ENCODE results near the gene ABHD15.

Gene ABHD15

DNA sequence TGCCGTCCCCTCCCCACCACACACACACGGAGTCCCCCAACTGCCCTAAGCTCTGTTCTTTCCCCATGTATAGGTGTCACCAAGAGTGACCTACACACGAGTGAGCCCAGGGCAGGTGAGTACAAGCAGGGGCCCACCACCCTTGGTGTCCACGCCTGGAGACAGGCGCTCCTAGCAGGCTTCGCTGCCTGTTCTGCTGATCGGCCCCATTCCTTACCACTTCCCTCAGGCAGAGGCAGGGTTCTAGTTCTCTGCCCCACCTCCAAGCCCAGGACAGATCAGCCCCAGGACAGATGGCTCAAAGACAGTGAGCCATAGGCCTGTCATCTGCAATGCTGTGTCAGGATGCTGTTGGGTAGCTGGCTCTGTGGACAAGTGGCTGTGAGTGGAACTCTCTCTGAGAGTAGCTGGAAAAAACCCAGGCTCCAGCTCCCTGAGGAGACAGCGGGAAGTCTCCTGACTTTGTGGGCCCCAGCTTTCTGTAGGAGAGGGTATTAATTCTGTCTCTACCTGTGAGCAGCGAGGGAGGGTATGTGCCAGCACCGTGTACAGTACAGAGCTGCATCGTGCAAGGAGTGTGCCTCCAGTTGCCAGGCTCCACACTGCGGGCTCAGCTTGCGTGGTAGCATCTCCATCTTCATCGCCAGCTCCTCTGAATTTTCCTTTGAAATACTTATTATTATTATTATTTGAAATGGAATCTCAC lies 2.6 kb upstream of the ABHD15 start:
- TF ChIP-seq ZBTB7A (IDR thresholded peaks at IDR 0.05; ENCODE audit: low read depth) (no peak), CEBPB (IDR thresholded peaks at IDR 0.05) (no peak), NFIC (IDR thresholded peaks at IDR 0.05) (no peak), EGR1 (IDR thresholded peaks at IDR 0.05) (no peak), TCF12 (IDR thresholded peaks at IDR 0.05; ENCODE audit: low read depth) (no peak), CREB1 (IDR thresholded peaks at IDR 0.05; ENCODE audit: low read depth) (no peak), RAD21 (IDR thresholded peaks at IDR 0.05; ENCODE audit: low read depth) (no peak), TEAD4 (IDR thresholded peaks at IDR 0.05) (no peak), TAF1 (IDR thresholded peaks at IDR 0.05; ENCODE audit: low read depth) (no peak), EP300 (IDR thresholded peaks at IDR 0.05; ENCODE audit: borderline replicate concordance) (no peak), FOXM1 (IDR thresholded peaks at IDR 0.05; ENCODE audit: borderline replicate concordance, low read depth) (no peak)
- TF ChIP-seq, protein P1, sequence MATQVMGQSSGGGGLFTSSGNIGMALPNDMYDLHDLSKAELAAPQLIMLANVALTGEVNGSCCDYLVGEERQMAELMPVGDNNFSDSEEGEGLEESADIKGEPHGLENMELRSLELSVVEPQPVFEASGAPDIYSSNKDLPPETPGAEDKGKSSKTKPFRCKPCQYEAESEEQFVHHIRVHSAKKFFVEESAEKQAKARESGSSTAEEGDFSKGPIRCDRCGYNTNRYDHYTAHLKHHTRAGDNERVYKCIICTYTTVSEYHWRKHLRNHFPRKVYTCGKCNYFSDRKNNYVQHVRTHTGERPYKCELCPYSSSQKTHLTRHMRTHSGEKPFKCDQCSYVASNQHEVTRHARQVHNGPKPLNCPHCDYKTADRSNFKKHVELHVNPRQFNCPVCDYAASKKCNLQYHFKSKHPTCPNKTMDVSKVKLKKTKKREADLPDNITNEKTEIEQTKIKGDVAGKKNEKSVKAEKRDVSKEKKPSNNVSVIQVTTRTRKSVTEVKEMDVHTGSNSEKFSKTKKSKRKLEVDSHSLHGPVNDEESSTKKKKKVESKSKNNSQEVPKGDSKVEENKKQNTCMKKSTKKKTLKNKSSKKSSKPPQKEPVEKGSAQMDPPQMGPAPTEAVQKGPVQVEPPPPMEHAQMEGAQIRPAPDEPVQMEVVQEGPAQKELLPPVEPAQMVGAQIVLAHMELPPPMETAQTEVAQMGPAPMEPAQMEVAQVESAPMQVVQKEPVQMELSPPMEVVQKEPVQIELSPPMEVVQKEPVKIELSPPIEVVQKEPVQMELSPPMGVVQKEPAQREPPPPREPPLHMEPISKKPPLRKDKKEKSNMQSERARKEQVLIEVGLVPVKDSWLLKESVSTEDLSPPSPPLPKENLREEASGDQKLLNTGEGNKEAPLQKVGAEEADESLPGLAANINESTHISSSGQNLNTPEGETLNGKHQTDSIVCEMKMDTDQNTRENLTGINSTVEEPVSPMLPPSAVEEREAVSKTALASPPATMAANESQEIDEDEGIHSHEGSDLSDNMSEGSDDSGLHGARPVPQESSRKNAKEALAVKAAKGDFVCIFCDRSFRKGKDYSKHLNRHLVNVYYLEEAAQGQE (IDR thresholded peaks at IDR 0.05; ENCODE audit: low read depth), result no peak
- TF ChIP-seq, protein P2, sequence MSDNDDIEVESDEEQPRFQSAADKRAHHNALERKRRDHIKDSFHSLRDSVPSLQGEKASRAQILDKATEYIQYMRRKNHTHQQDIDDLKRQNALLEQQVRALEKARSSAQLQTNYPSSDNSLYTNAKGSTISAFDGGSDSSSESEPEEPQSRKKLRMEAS (IDR thresholded peaks at IDR 0.05), result no peak

DNA sequence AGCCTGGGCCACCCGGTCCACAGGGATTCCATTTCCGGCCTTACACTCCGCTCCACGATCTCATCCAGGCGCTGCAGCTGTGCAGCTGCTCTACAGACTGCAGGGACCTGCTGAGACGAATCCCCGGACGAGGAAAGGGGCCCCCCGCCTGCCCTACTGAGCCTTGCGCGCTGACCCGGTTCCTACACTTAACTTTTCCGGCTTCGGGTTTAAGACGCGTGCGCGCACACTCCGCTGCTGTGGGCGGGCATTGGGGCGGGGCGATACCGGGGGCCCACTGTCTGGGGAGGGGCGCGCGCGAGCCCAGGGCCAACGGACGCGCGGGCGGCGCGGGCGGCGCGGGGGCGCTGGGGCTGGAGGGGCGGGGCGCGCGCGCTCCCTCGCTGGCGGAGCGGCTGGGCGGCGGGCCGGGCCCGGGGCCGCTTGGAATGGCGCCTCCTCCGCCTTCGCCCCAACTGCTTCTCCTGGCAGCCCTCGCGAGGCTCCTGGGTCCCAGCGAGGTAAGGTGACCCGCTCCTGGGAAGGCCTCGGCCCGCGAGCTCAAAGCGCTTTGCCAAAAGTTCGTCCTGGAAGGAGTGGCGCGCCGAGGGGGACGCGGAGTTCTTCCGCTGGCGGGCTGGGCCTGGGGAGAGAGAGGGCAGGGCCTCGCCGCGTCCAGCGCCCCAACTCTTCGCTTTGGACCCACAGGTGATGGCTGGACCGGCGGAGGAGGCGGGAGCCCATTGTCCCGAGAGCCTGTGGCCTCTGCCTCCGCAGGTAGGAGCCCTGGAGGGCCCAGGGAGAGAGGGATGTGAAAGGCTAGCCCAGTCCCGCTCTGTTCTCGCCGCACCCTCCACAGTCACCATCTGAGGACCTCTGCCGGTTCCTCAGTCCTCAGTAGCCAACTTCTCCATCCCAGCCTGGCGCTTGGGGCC lies 1.8 kb upstream of the ABHD15 start, which contains the start of gene TP53I13:
TSS of gene TP53I13 (plus strand) at position 371 of the 914 bp plus-strand sequence. CDS start at position 429, 58 bp downstream.
- no peak for TF ChIP-seq CREB1 (IDR thresholded peaks at IDR 0.05; ENCODE audit: low read depth)
- TF ChIP-seq, protein P3, sequence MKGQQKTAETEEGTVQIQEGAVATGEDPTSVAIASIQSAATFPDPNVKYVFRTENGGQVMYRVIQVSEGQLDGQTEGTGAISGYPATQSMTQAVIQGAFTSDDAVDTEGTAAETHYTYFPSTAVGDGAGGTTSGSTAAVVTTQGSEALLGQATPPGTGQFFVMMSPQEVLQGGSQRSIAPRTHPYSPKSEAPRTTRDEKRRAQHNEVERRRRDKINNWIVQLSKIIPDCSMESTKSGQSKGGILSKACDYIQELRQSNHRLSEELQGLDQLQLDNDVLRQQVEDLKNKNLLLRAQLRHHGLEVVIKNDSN (IDR thresholded peaks at IDR 0.05), result no peak
- peak; percentile 65; the same call in 1 of the 2 replicates for TF ChIP-seq TAF1 (IDR thresholded peaks at IDR 0.05; ENCODE audit: low read depth)
- no peak for TF ChIP-seq TEAD4 (IDR thresholded peaks at IDR 0.05)
- TF ChIP-seq YY1 (IDR thresholded peaks at IDR 0.05; ENCODE audit: low read depth), result no peak
- no peak for TF ChIP-seq FOXM1 (IDR thresholded peaks at IDR 0.05; ENCODE audit: borderline replicate concordance, low read depth)
- no peak; the same call in 1 of the 2 replicates for TF ChIP-seq EP300 (IDR thresholded peaks at IDR 0.05; ENCODE audit: borderline replicate concordance)
- peak; percentile 19; the same call in 1 of the 2 replicates for TF ChIP-seq TCF12 (IDR thresholded peaks at IDR 0.05; ENCODE audit: low read depth)
- TF ChIP-seq EGR1 (IDR thresholded peaks at IDR 0.05), result peak; percentile 41

DNA sequence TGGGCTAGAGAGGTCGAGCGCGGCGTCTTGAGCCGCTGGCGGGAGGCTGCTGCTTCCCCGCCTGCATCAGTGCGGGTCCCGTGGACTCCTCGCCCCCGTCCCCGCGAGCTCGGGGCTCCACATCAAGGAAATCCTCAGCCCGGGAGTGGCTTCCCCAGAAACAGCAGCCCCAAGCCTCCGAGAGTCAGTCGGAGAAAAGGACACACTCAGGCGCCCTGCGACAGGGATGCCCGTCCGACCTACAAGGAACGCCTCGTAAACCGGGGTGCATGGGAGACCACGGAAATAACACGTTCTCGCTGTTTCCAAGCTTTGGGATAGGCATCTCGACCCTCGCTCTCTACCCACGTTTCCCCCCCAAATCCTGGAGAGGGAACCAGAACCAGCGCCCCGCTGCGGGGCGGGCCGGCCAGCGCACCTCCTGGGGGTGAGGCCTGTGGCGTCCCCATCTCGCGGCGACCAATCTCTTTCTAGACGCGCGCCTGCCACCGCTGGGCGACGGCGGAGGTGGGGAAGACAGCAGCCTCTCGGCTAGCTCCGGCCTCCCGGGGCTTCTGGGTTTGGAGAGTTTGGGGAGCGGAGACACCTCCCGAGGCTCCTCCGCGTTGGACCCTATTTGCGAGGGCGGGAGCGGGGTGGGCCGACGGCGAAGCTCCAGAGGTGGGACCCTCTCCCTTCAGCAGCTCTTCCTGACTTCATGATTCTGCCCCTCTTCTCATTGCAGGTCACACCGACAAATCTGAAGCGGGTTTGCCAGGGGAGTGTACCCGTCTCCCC lies 905 bp upstream of the ABHD15 start:
- no peak for TF ChIP-seq EP300 (IDR thresholded peaks at IDR 0.05; ENCODE audit: borderline replicate concordance)
- TF ChIP-seq NFIC (IDR thresholded peaks at IDR 0.05), result no peak
- no peak for TF ChIP-seq TCF12 (IDR thresholded peaks at IDR 0.05; ENCODE audit: low read depth)
- TF ChIP-seq, protein P2 (IDR thresholded peaks at IDR 0.05), result peak; percentile 68

DNA sequence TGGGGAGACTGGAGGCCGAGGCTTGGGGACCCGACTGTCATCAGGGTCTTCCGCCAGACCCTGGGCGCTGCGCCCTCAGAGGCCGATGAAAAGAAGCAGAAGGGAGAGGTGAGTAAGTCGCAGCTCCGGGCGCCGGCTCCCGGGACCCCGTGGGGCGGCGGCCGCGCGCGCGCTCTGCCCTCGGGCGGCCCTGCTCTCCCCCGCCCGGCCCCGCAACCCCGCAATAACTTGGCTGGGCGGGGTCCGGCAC lies 392 bp upstream of the ABHD15 start:
- TF ChIP-seq FOXM1 (IDR thresholded peaks at IDR 0.05; ENCODE audit: borderline replicate concordance, low read depth), result no peak
- peak; percentile 19; the same call in 1 of the 2 replicates for TF ChIP-seq ZBTB7A (IDR thresholded peaks at IDR 0.05; ENCODE audit: low read depth)
- TF ChIP-seq, protein P1 (IDR thresholded peaks at IDR 0.05; ENCODE audit: low read depth), result no peak
- no peak for TF ChIP-seq TCF12 (IDR thresholded peaks at IDR 0.05; ENCODE audit: low read depth)
- TF ChIP-seq EGR1 (IDR thresholded peaks at IDR 0.05), result no peak

DNA sequence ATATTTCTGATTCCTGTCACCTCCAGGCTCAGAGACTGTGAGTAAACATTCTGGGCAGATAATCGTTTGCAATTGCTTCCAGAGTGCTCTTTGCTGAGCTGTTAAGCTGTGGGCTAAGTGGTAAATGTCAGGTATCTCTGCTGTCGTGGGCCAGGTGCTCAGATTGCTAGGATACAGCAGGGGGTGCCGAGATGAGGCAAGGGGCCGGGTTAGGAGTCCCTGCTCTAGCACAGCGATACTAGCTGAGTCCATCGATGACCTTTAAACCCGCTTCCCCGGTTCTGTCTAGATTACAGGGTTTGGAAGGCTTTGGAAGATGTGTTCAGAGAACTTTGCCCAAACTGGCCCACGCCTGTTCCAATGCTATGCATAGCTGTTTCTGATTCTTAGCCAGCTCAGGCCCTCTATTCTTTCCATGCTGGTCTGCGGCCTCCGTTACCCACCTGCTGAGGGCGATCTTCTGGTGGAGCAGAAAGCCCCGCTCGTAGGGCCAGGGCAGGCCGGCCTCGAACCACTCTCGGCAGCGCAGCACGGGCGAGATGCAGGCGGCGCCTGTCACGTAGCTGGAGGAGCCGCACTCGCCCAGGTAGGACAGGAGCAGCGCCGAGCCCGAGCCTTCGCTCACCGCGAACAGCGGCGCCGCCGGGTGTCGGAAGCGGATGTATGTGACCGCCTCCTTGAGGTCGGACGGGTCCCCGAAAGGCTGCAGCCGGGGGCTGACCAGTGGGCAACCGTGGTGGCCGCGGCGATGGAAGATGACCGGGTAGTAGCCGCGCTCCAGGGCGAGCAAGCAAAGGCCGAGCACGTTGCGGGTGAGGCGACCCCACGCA lies 979 bp downstream of the ABHD15 start:
- TF ChIP-seq NFIC (IDR thresholded peaks at IDR 0.05) (no peak), RAD21 (IDR thresholded peaks at IDR 0.05; ENCODE audit: low read depth) (no peak), YY1 (IDR thresholded peaks at IDR 0.05; ENCODE audit: low read depth) (no peak), FOXM1 (IDR thresholded peaks at IDR 0.05; ENCODE audit: borderline replicate concordance, low read depth) (no peak), CREB1 (IDR thresholded peaks at IDR 0.05; ENCODE audit: low read depth) (no peak), EP300 (IDR thresholded peaks at IDR 0.05; ENCODE audit: borderline replicate concordance) (no peak), TEAD4 (IDR thresholded peaks at IDR 0.05) (no peak), TAF1 (IDR thresholded peaks at IDR 0.05; ENCODE audit: low read depth) (no peak), ZBTB7A (IDR thresholded peaks at IDR 0.05; ENCODE audit: low read depth) (no peak)
- TF ChIP-seq, protein P3 (IDR thresholded peaks at IDR 0.05), result no peak
- TF ChIP-seq, protein P1 (IDR thresholded peaks at IDR 0.05; ENCODE audit: low read depth), result no peak
